Measurements from ENCODE around the gene ZNF524.

- TF ChIP-seq POLR2AphosphoS5 (IDR thresholded peaks at IDR 0.05; ENCODE audit: low read depth, low read length) (no peak), TAF1 (IDR thresholded peaks at IDR 0.05; ENCODE audit: borderline replicate concordance, insufficient read depth, low read length) (no peak), FOXP2 (optimal IDR thresholded peaks at IDR 0.05; ENCODE audit: borderline replicate concordance, extremely low read depth, extremely low read length, insufficient read depth) (no peak)
- TF ChIP-seq, protein P1, sequence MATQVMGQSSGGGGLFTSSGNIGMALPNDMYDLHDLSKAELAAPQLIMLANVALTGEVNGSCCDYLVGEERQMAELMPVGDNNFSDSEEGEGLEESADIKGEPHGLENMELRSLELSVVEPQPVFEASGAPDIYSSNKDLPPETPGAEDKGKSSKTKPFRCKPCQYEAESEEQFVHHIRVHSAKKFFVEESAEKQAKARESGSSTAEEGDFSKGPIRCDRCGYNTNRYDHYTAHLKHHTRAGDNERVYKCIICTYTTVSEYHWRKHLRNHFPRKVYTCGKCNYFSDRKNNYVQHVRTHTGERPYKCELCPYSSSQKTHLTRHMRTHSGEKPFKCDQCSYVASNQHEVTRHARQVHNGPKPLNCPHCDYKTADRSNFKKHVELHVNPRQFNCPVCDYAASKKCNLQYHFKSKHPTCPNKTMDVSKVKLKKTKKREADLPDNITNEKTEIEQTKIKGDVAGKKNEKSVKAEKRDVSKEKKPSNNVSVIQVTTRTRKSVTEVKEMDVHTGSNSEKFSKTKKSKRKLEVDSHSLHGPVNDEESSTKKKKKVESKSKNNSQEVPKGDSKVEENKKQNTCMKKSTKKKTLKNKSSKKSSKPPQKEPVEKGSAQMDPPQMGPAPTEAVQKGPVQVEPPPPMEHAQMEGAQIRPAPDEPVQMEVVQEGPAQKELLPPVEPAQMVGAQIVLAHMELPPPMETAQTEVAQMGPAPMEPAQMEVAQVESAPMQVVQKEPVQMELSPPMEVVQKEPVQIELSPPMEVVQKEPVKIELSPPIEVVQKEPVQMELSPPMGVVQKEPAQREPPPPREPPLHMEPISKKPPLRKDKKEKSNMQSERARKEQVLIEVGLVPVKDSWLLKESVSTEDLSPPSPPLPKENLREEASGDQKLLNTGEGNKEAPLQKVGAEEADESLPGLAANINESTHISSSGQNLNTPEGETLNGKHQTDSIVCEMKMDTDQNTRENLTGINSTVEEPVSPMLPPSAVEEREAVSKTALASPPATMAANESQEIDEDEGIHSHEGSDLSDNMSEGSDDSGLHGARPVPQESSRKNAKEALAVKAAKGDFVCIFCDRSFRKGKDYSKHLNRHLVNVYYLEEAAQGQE (IDR thresholded peaks at IDR 0.05; ENCODE audit: insufficient read depth in 1 of 2, low read depth in 2 of 2, low read length in 2 of 2), result no peak
Measured at GRCh38 chr19:55633861-55634260, 33.8 kb downstream of the ZNF524 start.
